ENCODE results near the gene DPF1.
"Not testable (repeated sequence)": the region's sequence is repeated elsewhere in the genome, so short reads cannot be mapped to it uniquely, and the experiment has no call there.

Gene DPF1

GRCh38 chr19:38230506-38231133 is 6.6 kb upstream of the DPF1 start:
- Histone ChIP-seq H3K4me1 (ENCODE audit: control insufficient read depth, insufficient read depth, low read length, poor library complexity, severe bottlenecking) (peaks cover 10% of the 10 kb centered on the region), H3K27me3 (replicated peaks; ENCODE audit: control insufficient read depth, insufficient read depth, low read length, poor library complexity, severe bottlenecking) (peaks cover 31% of the 10 kb centered on the region)
- H3K9me3 ChIP-seq (ENCODE audit: control insufficient read depth, low read length); H3K27ac ChIP-seq (ENCODE audit: insufficient read depth, low read length, poor library complexity, severe bottlenecking); H3K4me3 ChIP-seq (ENCODE audit: insufficient read depth, low read depth, low read length, poor library complexity, severe bottlenecking); DNase-seq; H3K36me3 ChIP-seq (ENCODE audit: control insufficient read depth, insufficient read depth, low read length): not testable (repeated sequence)

- DNase-seq = peak; percentile 11 to 44 (median 27)
- Histone ChIP-seq H3K4me3 (ENCODE audit: insufficient read depth, low read depth, low read length, poor library complexity, severe bottlenecking) (no peak overlapping the region), H3K36me3 (ENCODE audit: control insufficient read depth, insufficient read depth, low read length) (no peaks in the 10 kb centered on the region), H3K27ac (ENCODE audit: insufficient read depth, low read length, poor library complexity, severe bottlenecking) (no peak overlapping the region), H3K27me3 (replicated peaks; ENCODE audit: control insufficient read depth, insufficient read depth, low read length, poor library complexity, severe bottlenecking) (peaks cover 40% of the 10 kb centered on the region), H3K9me3 (ENCODE audit: control insufficient read depth, low read length) (no peaks in the 10 kb centered on the region), H3K4me1 (ENCODE audit: control insufficient read depth, insufficient read depth, low read length, poor library complexity, severe bottlenecking) (peaks cover 10% of the 10 kb centered on the region)
Observed at GRCh38 chr19:38229585-38230073, 5.6 kb upstream of the DPF1 start.

GRCh38 chr19:38228491-38229439 is 4.7 kb upstream of the DPF1 start:
- Histone ChIP-seq H3K36me3 (ENCODE audit: control insufficient read depth, insufficient read depth, low read length) (no peaks in the 10 kb centered on the region), H3K9me3 (ENCODE audit: control insufficient read depth, low read length) (no peaks in the 10 kb centered on the region), H3K27me3 (replicated peaks; ENCODE audit: control insufficient read depth, insufficient read depth, low read length, poor library complexity, severe bottlenecking) (peaks cover 47% of the 10 kb centered on the region), H3K27ac (ENCODE audit: insufficient read depth, low read length, poor library complexity, severe bottlenecking) (no peak overlapping the region), H3K4me1 (ENCODE audit: control insufficient read depth, insufficient read depth, low read length, poor library complexity, severe bottlenecking) (peaks cover 15% of the 10 kb centered on the region), H3K4me3 (ENCODE audit: insufficient read depth, low read depth, low read length, poor library complexity, severe bottlenecking) (no peak overlapping the region)
- no peak for DNase-seq

- H3K27me3 ChIP-seq (replicated peaks; ENCODE audit: control insufficient read depth, insufficient read depth, low read length, poor library complexity, severe bottlenecking) = peaks cover 53% of the 10 kb centered on the region
- H3K4me1 ChIP-seq (ENCODE audit: control insufficient read depth, insufficient read depth, low read length, poor library complexity, severe bottlenecking) = peaks cover 17% of the 10 kb centered on the region
- DNase-seq = no peak
- H3K4me3 ChIP-seq (ENCODE audit: insufficient read depth, low read depth, low read length, poor library complexity, severe bottlenecking) = no peak overlapping the region
- H3K9me3 ChIP-seq (ENCODE audit: control insufficient read depth, low read length) = no peaks in the 10 kb centered on the region
- H3K36me3 ChIP-seq (ENCODE audit: control insufficient read depth, insufficient read depth, low read length) = no peaks in the 10 kb centered on the region
- no peak overlapping the region for H3K27ac ChIP-seq (ENCODE audit: insufficient read depth, low read length, poor library complexity, severe bottlenecking)
Observed at GRCh38 chr19:38228005-38228377, 4.0 kb upstream of the DPF1 start.

GRCh38 chr19:38227287-38228004 is 3.4 kb upstream of the DPF1 start:
- Histone ChIP-seq H3K27me3 (replicated peaks; ENCODE audit: control insufficient read depth, insufficient read depth, low read length, poor library complexity, severe bottlenecking) (peaks cover 58% of the 10 kb centered on the region), H3K36me3 (ENCODE audit: control insufficient read depth, insufficient read depth, low read length) (no peaks in the 10 kb centered on the region), H3K4me3 (ENCODE audit: insufficient read depth, low read depth, low read length, poor library complexity, severe bottlenecking) (no peak overlapping the region)

GRCh38 chr19:38224863-38225218 is 819 bp upstream of the DPF1 start:
- Histone ChIP-seq H3K4me1 (ENCODE audit: control insufficient read depth, insufficient read depth, low read length, poor library complexity, severe bottlenecking) (peaks cover 17% of the 10 kb centered on the region), H3K27me3 (replicated peaks; ENCODE audit: control insufficient read depth, insufficient read depth, low read length, poor library complexity, severe bottlenecking) (peaks cover 63% of the 10 kb centered on the region)
- not testable (repeated sequence) for H3K27ac ChIP-seq (ENCODE audit: insufficient read depth, low read length, poor library complexity, severe bottlenecking); H3K9me3 ChIP-seq (ENCODE audit: control insufficient read depth, low read length); H3K4me3 ChIP-seq (ENCODE audit: insufficient read depth, low read depth, low read length, poor library complexity, severe bottlenecking); DNase-seq; H3K36me3 ChIP-seq (ENCODE audit: control insufficient read depth, insufficient read depth, low read length)

More at GRCh38 chr19:38227287-38228004, 3.4 kb upstream of the DPF1 start:
- Histone ChIP-seq H3K27ac (ENCODE audit: insufficient read depth, low read length, poor library complexity, severe bottlenecking) (no peak overlapping the region), H3K4me1 (ENCODE audit: control insufficient read depth, insufficient read depth, low read length, poor library complexity, severe bottlenecking) (peaks cover 17% of the 10 kb centered on the region), H3K9me3 (ENCODE audit: control insufficient read depth, low read length) (no peaks in the 10 kb centered on the region)
- DNase-seq = no peak

GRCh38 chr19:38223617-38224013 is 407 bp downstream of the DPF1 start:
- Histone ChIP-seq H3K36me3 (ENCODE audit: control insufficient read depth, insufficient read depth, low read length) (no peaks in the 10 kb centered on the region), H3K27ac (ENCODE audit: insufficient read depth, low read length, poor library complexity, severe bottlenecking) (no peak overlapping the region), H3K4me3 (ENCODE audit: insufficient read depth, low read depth, low read length, poor library complexity, severe bottlenecking) (peak overlapping the region; percentile 43), H3K9me3 (ENCODE audit: control insufficient read depth, low read length) (no peaks in the 10 kb centered on the region), H3K27me3 (replicated peaks; ENCODE audit: control insufficient read depth, insufficient read depth, low read length, poor library complexity, severe bottlenecking) (peaks cover 56% of the 10 kb centered on the region), H3K4me1 (ENCODE audit: control insufficient read depth, insufficient read depth, low read length, poor library complexity, severe bottlenecking) (peaks cover 10% of the 10 kb centered on the region)
- DNase-seq = no peak

GRCh38 chr19:38223119-38223523 is 901 bp downstream of the DPF1 start:
- H3K9me3 ChIP-seq (ENCODE audit: control insufficient read depth, low read length) = no peaks in the 10 kb centered on the region
- no peak overlapping the region for H3K27ac ChIP-seq (ENCODE audit: insufficient read depth, low read length, poor library complexity, severe bottlenecking)
- H3K4me3 ChIP-seq (ENCODE audit: insufficient read depth, low read depth, low read length, poor library complexity, severe bottlenecking) = no peak overlapping the region
- no peak for DNase-seq
- peaks cover 7% of the 10 kb centered on the region for H3K4me1 ChIP-seq (ENCODE audit: control insufficient read depth, insufficient read depth, low read length, poor library complexity, severe bottlenecking)
- peaks cover 53% of the 10 kb centered on the region for H3K27me3 ChIP-seq (replicated peaks; ENCODE audit: control insufficient read depth, insufficient read depth, low read length, poor library complexity, severe bottlenecking)
- H3K36me3 ChIP-seq (ENCODE audit: control insufficient read depth, insufficient read depth, low read length) = no peaks in the 10 kb centered on the region

GRCh38 chr19:38221919-38222830 is 1.8 kb downstream of the DPF1 start:
- DNase-seq = no peak
- Histone ChIP-seq H3K36me3 (ENCODE audit: control insufficient read depth, insufficient read depth, low read length) (no peaks in the 10 kb centered on the region), H3K9me3 (ENCODE audit: control insufficient read depth, low read length) (no peaks in the 10 kb centered on the region), H3K27me3 (replicated peaks; ENCODE audit: control insufficient read depth, insufficient read depth, low read length, poor library complexity, severe bottlenecking) (peaks cover 44% of the 10 kb centered on the region), H3K27ac (ENCODE audit: insufficient read depth, low read length, poor library complexity, severe bottlenecking) (no peak overlapping the region), H3K4me3 (ENCODE audit: insufficient read depth, low read depth, low read length, poor library complexity, severe bottlenecking) (no peak overlapping the region), H3K4me1 (ENCODE audit: control insufficient read depth, insufficient read depth, low read length, poor library complexity, severe bottlenecking) (peaks cover 7% of the 10 kb centered on the region)

All from effector memory CD4-positive, alpha-beta T cell (primary cell).